Neural cell (in vitro differentiated cells): ENCODE results near the gene ALKBH6. TPM values are rescaled to one million over a fixed set of nuclear protein-coding genes. Genes with fewer than 3 reads are reported as not detected.

ENCODE experiments used
- H2AFZ ChIP-seq: fragments of 200-600, 300-800 bp; sonication (generic), shearing (Covaris generic); 2 replicates; pipeline ENCODE4 v1.6.0; 2014; ENCODE audit warnings: low read depth, mild to moderate bottlenecking, antibody characterized with exemption, low read length, moderate library complexity
- H3F3A ChIP-seq: fragments of 200-600 bp; shearing (Covaris generic); 2 replicates; pipeline ENCODE4 v1.6.1; 2016; ENCODE audit warnings: mild to moderate bottlenecking, moderate library complexity, mixed read lengths, antibody characterized with exemption, low read length; ENCODE audit not compliant: insufficient read depth, poor library complexity, severe bottlenecking
- H3K27ac ChIP-seq: fragments of 200-600, 300-800 bp; sonication (generic), shearing (Covaris generic); 2 replicates; pipeline ENCODE4 v1.5.1; 2014; ENCODE audit warnings: mild to moderate bottlenecking, low read length, moderate library complexity
- H3K27me3 ChIP-seq: fragments of 300-800, 200-600 bp; sonication (generic), shearing (Covaris generic); 2 replicates; pipeline ENCODE4 v1.6.0; 2014; ENCODE audit warnings: mild to moderate bottlenecking, low read depth, low read length, moderate library complexity; ENCODE audit not compliant: insufficient read depth
- H3K36me3 ChIP-seq: fragments of 300-800, 200-600 bp; sonication (generic), shearing (Covaris generic); 2 replicates; pipeline ENCODE4 v1.5.1; 2014; ENCODE audit warnings: mild to moderate bottlenecking, antibody characterized with exemption, low read length, moderate library complexity; ENCODE audit not compliant: insufficient read depth
- H3K4me2 ChIP-seq: fragments of 300-800, 200-600 bp; sonication (generic), shearing (Covaris generic); 2 replicates; pipeline ENCODE4 v1.6.0; 2014; ENCODE audit warnings: mild to moderate bottlenecking, low read length
- H3K4me3 ChIP-seq: fragments of 300-800, 200-600 bp; sonication (generic), shearing (Covaris generic); 2 replicates; pipeline ENCODE4 v1.5.1; 2014; ENCODE audit warnings: mild to moderate bottlenecking, low read length, moderate library complexity
- H3K79me2 ChIP-seq: fragments of 200-600 bp; shearing (Covaris generic); replicated peaks from 2 replicates; pipeline ENCODE4 v1.6.0; 2014; ENCODE audit warnings: mild to moderate bottlenecking, low read length, moderate library complexity; ENCODE audit not compliant: insufficient read depth
- H3K9ac ChIP-seq: fragments of 300-800, 200-600 bp; sonication (generic), shearing (Covaris generic); 2 replicates; pipeline ENCODE4 v1.6.1; 2016; ENCODE audit warnings: mild to moderate bottlenecking, low read length, mixed read lengths
- H3K9me2 ChIP-seq: fragments of 200-600 bp; shearing (Covaris generic); 2 replicates; pipeline ENCODE4 v1.6.1; 2016; ENCODE audit warnings: mild to moderate bottlenecking, low read length, mixed read lengths; ENCODE audit not compliant: insufficient read depth
- H3K9me3 ChIP-seq: fragments of 200-600, 300-800 bp; sonication (generic), shearing (Covaris generic); 2 replicates; pipeline ENCODE4 v1.6.1; 2016; ENCODE audit warnings: mild to moderate bottlenecking, mixed run types, low read length, moderate library complexity, mixed read lengths
- H4K20me1 ChIP-seq: fragments of 200-600 bp; shearing (Covaris generic); 2 replicates; pipeline ENCODE4 v1.6.1; 2016; ENCODE audit warnings: mild to moderate bottlenecking, mixed run types; ENCODE audit not compliant: insufficient read depth
- CTCF ChIP-seq: fragments of 450-650 bp; IDR thresholded peaks from 2 replicates; pipeline ENCODE4 v1.5.1; 2014; ENCODE audit warnings: antibody characterized with exemption, mild to moderate bottlenecking, moderate library complexity; ENCODE audit not compliant: poor library complexity, severe bottlenecking
- EP300 ChIP-seq: fragments of 450-650 bp; conservative IDR thresholded peaks from 2 replicates; pipeline ENCODE4 v1.6.1; 2014; ENCODE audit warnings: antibody characterized with exemption, mild to moderate bottlenecking, moderate library complexity; ENCODE audit not compliant: poor library complexity, severe bottlenecking
- EZH2 ChIP-seq: fragments of 200-600, 300-800 bp; shearing (Covaris generic), sonication (generic); IDR thresholded peaks from 2 replicates; pipeline ENCODE4 v1.6.1; 2014; ENCODE audit warnings: antibody characterized with exemption, low read length, borderline replicate concordance, mild to moderate bottlenecking; ENCODE audit not compliant: insufficient read depth, poor library complexity, severe bottlenecking
- MXI1 ChIP-seq: fragments of 450-650 bp; conservative IDR thresholded peaks from 2 replicates; pipeline ENCODE4 v1.6.1; 2014; ENCODE audit warnings: antibody characterized with exemption, mild to moderate bottlenecking; ENCODE audit not compliant: poor library complexity, severe bottlenecking
- POLR2AphosphoS5 ChIP-seq: IDR thresholded peaks from 2 replicates; pipeline ENCODE4 v1.6.1; 2012
- RAD21 ChIP-seq: fragments of 450-650 bp; conservative IDR thresholded peaks from 2 replicates; pipeline ENCODE4 v1.6.1; 2014; ENCODE audit warnings: antibody characterized with exemption, mild to moderate bottlenecking, moderate library complexity
- REST ChIP-seq: IDR thresholded peaks from 2 replicates; pipeline ENCODE4 v1.6.1; 2012; ENCODE audit warnings: borderline replicate concordance
- SMC3 ChIP-seq: fragments of 450-650 bp; conservative IDR thresholded peaks from 2 replicates; pipeline ENCODE4 v1.6.1; 2014; ENCODE audit warnings: antibody characterized with exemption, mild to moderate bottlenecking, moderate library complexity; ENCODE audit not compliant: poor library complexity
- TAF1 ChIP-seq: IDR thresholded peaks from 2 replicates; pipeline ENCODE4 v1.6.1; 2012; ENCODE audit warnings: low read depth
- polyA plus RNA-seq: library from polyadenylated mRNA; depleted of rRNA; stranded (reverse); fragments of >200 nt; gene quantifications from 2 replicates; pipeline ENCODE4 v1.2.3, GENCODE V29; 2014

Gene ALKBH6
- polyA plus RNA-seq, 1 donor from 2014 or later = 45.6 TPM

GRCh38 chr19:36031308-36031707 is 17.3 kb upstream of the ALKBH6 start:
- H3K9me2 ChIP-seq = no peaks in the 10 kb centered on the region
- H3K4me2 ChIP-seq = peak overlapping the region; percentile 88
- TF ChIP-seq MXI1 (no peak), SMC3 (no peak), TAF1 (no peak), EZH2 (no peak), POLR2AphosphoS5 (no peak), RAD21 (no peak), REST (no peak), CTCF (no peak), EP300 (no peak)
- H3K27ac ChIP-seq = no peak overlapping the region
- H3K9ac ChIP-seq = peak overlapping the region; percentile 96
- peak overlapping the region; percentile 96 for H3K4me3 ChIP-seq
- no peaks in the 10 kb centered on the region for H3K9me3 ChIP-seq
- H3K36me3 ChIP-seq = no peaks in the 10 kb centered on the region
- H3K79me2 ChIP-seq = peaks cover 25% of the 10 kb centered on the region
- no peaks in the 10 kb centered on the region for H3K27me3 ChIP-seq
- H3F3A ChIP-seq = no peaks in the 10 kb centered on the region
- no peak overlapping the region for H2AFZ ChIP-seq
- no peaks in the 10 kb centered on the region for H4K20me1 ChIP-seq

GRCh38 chr19:36030264-36031148 is 16.5 kb upstream of the ALKBH6 start:
- no peak overlapping the region for H3K27ac ChIP-seq
- H2AFZ ChIP-seq = no peak overlapping the region
- no peak overlapping the region for H3K4me3 ChIP-seq

More at GRCh38 chr19:36030264-36031148, 16.5 kb upstream of the ALKBH6 start:
- no peaks in the 10 kb centered on the region for H3K27me3 ChIP-seq
- H3K9ac ChIP-seq = no peak overlapping the region
- H3K79me2 ChIP-seq = peaks cover 25% of the 10 kb centered on the region
- no peaks in the 10 kb centered on the region for H3F3A ChIP-seq
- H3K4me2 ChIP-seq = no peak overlapping the region
- TF ChIP-seq REST (no peak), TAF1 (no peak), SMC3 (no peak), EP300 (no peak), EZH2 (no peak), RAD21 (no peak), CTCF (no peak), POLR2AphosphoS5 (no peak), MXI1 (no peak)
- H3K36me3 ChIP-seq = no peaks in the 10 kb centered on the region
- H3K9me3 ChIP-seq = no peaks in the 10 kb centered on the region
- no peaks in the 10 kb centered on the region for H4K20me1 ChIP-seq
- H3K9me2 ChIP-seq = no peaks in the 10 kb centered on the region
